ENCODE measurements around the gene DSG4.
"Not testable (repeated sequence)": the region's sequence is repeated elsewhere in the genome, so short reads cannot be mapped to it uniquely, and the experiment has no call there.

DSG4 gene, protein sequence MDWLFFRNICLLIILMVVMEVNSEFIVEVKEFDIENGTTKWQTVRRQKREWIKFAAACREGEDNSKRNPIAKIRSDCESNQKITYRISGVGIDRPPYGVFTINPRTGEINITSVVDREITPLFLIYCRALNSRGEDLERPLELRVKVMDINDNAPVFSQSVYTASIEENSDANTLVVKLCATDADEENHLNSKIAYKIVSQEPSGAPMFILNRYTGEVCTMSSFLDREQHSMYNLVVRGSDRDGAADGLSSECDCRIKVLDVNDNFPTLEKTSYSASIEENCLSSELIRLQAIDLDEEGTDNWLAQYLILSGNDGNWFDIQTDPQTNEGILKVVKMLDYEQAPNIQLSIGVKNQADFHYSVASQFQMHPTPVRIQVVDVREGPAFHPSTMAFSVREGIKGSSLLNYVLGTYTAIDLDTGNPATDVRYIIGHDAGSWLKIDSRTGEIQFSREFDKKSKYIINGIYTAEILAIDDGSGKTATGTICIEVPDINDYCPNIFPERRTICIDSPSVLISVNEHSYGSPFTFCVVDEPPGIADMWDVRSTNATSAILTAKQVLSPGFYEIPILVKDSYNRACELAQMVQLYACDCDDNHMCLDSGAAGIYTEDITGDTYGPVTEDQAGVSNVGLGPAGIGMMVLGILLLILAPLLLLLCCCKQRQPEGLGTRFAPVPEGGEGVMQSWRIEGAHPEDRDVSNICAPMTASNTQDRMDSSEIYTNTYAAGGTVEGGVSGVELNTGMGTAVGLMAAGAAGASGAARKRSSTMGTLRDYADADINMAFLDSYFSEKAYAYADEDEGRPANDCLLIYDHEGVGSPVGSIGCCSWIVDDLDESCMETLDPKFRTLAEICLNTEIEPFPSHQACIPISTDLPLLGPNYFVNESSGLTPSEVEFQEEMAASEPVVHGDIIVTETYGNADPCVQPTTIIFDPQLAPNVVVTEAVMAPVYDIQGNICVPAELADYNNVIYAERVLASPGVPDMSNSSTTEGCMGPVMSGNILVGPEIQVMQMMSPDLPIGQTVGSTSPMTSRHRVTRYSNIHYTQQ

DNA sequence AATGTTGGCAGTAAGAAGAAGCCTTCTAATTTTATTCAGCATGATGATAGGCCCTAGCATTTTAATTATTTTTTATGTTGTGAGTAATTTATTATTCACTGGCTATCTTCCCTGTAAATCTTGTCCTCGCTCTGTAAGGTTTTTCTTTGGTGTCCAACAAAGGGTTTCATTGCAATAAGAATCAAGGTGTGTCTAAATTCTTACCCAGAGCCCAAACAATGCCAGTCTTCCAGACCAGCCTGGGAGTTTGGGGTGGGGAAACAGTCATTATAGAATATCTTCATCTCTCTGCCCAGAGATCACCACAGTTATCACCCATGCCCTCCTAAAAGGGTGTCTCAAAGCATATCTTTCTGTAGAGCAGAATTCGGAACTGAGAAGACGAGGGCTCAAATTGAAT, at the start of gene DSG4:
DSG4 (plus strand) TSS at position 301 of the 400 bp plus-strand sequence. CDS start 135 bp downstream, outside the sequence.
- Histone ChIP-seq H3K36me3 (ENCODE audit: control insufficient read depth in 1 of 2, insufficient read depth in 2 of 2, low read length in 2 of 2) (no peaks in the 10 kb centered on the region), H3K4me1 (ENCODE audit: control insufficient read depth in 1 of 2, insufficient read depth in 2 of 2, low read length in 2 of 2) (no peaks in the 10 kb centered on the region), H3K4me3 (ENCODE audit: low read depth in 1 of 2, low read length in 2 of 2) (no peak within 1 kb of the TSS), H3K27me3 (ENCODE audit: low read depth, low read length) (no peaks in the 10 kb centered on the region), H3K9me3 (ENCODE audit: control insufficient read depth in 1 of 2, low read length in 2 of 2) (no peaks in the 10 kb centered on the region), H3K27ac (ENCODE audit: low read length) (no peak within 1 kb of the TSS)

DNA sequence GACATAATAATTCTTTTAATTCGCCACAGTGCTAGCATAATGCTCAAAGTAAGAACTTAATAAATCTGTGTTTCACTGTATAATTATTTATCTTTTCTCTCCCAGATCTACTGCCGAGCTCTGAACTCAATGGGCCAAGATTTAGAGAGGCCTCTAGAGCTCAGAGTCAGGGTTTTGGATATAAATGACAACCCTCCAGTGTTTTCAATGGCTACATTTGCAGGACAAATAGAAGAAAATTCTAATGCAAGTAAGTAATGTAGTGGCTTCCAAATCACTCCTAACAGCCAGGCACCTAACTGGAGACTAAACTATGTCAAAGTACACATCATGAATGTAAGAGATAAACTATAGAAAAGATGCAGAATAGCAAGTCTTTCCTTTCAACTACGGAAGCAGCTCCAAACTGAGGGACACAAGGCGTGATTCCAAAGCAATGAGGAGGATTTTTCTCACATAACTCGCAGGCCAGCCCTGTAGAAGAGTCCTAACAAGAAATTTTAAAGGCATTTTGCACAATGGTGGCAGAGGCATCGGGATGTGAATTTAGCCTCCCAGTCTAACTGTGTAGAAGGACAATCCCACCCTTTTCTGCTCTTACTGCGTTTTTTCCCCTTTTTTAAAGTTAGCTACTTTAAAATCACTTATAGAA, 46.7 kb upstream of the DSG4 start:
- Histone ChIP-seq H3K4me3 (ENCODE audit: low read depth in 1 of 2, low read length in 2 of 2) (no peak overlapping the region), H3K27ac (ENCODE audit: low read length) (no peak overlapping the region), H3K27me3 (ENCODE audit: low read depth, low read length) (no peaks in the 10 kb centered on the region), H3K9me3 (ENCODE audit: control insufficient read depth in 1 of 2, low read length in 2 of 2) (no peaks in the 10 kb centered on the region), H3K36me3 (ENCODE audit: control insufficient read depth in 1 of 2, insufficient read depth in 2 of 2, low read length in 2 of 2) (no peaks in the 10 kb centered on the region), H3K4me1 (ENCODE audit: control insufficient read depth in 1 of 2, insufficient read depth in 2 of 2, low read length in 2 of 2) (no peaks in the 10 kb centered on the region)

DNA sequence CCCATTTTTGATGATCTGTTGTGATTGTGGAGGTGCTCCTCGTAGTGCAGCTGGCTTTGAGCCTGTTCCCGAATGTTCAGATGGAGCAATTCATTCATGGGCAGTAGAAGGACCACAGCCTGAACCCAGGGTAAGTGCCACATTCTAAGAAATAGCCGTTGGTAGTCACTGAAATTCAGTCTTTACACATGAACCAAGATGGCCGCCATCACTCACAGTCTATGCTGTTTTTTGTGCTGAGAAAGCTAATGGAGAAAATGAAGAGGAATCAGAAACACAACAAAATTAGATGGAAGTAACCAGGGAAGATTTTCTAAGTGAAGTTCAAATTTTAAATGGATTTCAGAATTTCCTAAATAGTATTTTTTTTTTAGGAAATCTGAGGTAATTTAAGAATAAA, 33.1 kb upstream of the DSG4 start:
- Histone ChIP-seq H3K27me3 (ENCODE audit: low read depth, low read length) (no peaks in the 10 kb centered on the region), H3K27ac (ENCODE audit: low read length) (no peak overlapping the region), H3K9me3 (ENCODE audit: control insufficient read depth in 1 of 2, low read length in 2 of 2) (no peaks in the 10 kb centered on the region), H3K4me1 (ENCODE audit: control insufficient read depth in 1 of 2, insufficient read depth in 2 of 2, low read length in 2 of 2) (no peaks in the 10 kb centered on the region), H3K36me3 (ENCODE audit: control insufficient read depth in 1 of 2, insufficient read depth in 2 of 2, low read length in 2 of 2) (no peaks in the 10 kb centered on the region), H3K4me3 (ENCODE audit: low read depth in 1 of 2, low read length in 2 of 2) (no peak overlapping the region)

DNA sequence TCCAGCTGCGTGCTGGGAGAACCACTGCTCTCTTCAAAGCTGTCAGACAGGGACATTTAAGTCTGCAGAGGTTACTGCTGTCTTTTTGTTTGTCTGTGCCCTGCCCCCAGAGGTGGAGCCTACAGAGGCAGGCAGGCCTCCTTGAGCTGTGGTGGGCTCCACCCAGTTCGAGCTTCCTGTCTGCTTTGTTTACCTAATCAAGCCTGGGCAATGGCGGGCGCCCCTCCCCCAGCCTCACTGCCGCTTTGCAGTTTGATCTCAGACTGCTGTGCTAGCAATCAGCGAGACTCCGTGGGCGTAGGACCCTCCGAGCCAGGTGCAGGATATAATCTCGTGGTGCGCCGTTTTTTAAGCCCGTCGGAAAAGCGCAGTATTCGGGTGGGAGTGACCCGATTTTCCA, 23.2 kb upstream of the DSG4 start:
- H3K4me3 ChIP-seq (ENCODE audit: low read depth in 1 of 2, low read length in 2 of 2); H3K9me3 ChIP-seq (ENCODE audit: control insufficient read depth in 1 of 2, low read length in 2 of 2): not testable (repeated sequence)

DNA sequence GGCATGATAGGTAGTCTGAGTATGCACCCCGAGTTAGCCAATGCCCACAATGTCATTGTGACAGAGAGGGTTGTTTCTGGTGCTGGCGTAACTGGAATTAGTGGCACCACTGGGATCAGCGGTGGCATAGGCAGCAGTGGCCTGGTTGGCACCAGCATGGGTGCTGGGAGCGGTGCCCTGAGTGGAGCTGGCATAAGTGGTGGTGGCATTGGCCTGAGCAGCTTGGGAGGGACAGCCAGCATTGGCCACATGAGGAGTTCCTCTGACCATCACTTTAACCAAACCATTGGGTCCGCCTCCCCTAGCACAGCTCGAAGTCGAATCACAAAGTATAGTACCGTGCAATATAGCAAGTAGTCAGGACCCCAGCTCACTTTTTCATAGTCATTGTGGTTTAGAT, 21.6 kb upstream of the DSG4 start:
- no peaks in the 10 kb centered on the region for H3K27me3 ChIP-seq (ENCODE audit: low read depth, low read length)
- H3K27ac ChIP-seq (ENCODE audit: low read length), result no peak overlapping the region
- H3K4me1 ChIP-seq (ENCODE audit: control insufficient read depth in 1 of 2, insufficient read depth in 2 of 2, low read length in 2 of 2), result no peaks in the 10 kb centered on the region
- H3K36me3 ChIP-seq (ENCODE audit: control insufficient read depth in 1 of 2, insufficient read depth in 2 of 2, low read length in 2 of 2), result no peaks in the 10 kb centered on the region
- H3K4me3 ChIP-seq (ENCODE audit: low read depth in 1 of 2, low read length in 2 of 2), result no peak overlapping the region
- H3K9me3 ChIP-seq (ENCODE audit: control insufficient read depth in 1 of 2, low read length in 2 of 2), result no peaks in the 10 kb centered on the region

More for the DNA sequence above, 23.2 kb upstream of the DSG4 start:
- not testable (repeated sequence) for H3K4me1 ChIP-seq (ENCODE audit: control insufficient read depth in 1 of 2, insufficient read depth in 2 of 2, low read length in 2 of 2); H3K27me3 ChIP-seq (ENCODE audit: low read depth, low read length); H3K36me3 ChIP-seq (ENCODE audit: control insufficient read depth in 1 of 2, insufficient read depth in 2 of 2, low read length in 2 of 2); H3K27ac ChIP-seq (ENCODE audit: low read length)

DNA sequence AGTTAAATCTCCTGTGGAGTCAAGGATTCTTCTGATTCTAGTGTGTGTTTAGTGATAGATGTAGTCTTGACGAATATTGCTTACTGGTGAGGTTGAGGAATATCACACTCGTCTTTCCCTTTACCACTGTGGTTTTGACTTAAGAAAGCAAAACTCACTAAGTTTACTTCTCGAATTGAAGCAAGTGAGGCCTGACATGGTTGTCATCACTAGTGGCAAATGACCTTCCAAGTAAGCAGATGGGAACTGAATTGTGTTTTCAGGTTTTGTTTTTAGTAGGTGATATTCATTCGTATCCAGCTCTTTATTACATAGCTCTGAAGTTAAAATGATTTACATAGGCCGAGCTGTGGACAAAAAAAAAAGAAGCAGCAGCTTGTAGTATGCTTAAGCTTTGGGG, 20.6 kb upstream of the DSG4 start:
- no peaks in the 10 kb centered on the region for H3K36me3 ChIP-seq (ENCODE audit: control insufficient read depth in 1 of 2, insufficient read depth in 2 of 2, low read length in 2 of 2)
- no peaks in the 10 kb centered on the region for H3K27me3 ChIP-seq (ENCODE audit: low read depth, low read length)
- no peaks in the 10 kb centered on the region for H3K9me3 ChIP-seq (ENCODE audit: control insufficient read depth in 1 of 2, low read length in 2 of 2)
- H3K4me3 ChIP-seq (ENCODE audit: low read depth in 1 of 2, low read length in 2 of 2), result no peak overlapping the region
- H3K4me1 ChIP-seq (ENCODE audit: control insufficient read depth in 1 of 2, insufficient read depth in 2 of 2, low read length in 2 of 2), result no peaks in the 10 kb centered on the region
- H3K27ac ChIP-seq (ENCODE audit: low read length), result no peak overlapping the region

DNA sequence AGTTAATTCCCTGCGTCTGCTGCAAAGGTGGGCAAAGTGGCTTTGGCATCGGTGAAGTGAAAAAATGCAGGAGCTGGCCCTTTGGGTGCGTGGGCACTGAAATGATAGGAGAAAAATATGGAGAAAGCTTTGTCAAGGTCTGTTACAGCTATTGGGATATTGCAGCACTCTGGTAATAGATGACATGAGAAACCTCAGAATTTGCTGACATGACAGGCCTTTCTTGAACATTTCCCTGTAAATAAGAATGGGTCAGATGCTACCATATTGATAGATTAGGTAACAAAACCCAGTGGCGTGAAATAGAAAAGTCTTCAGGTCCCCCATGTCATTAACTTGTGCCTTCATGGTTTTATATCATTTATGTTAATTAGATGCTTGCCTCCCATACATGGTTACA, 12.4 kb upstream of the DSG4 start:
- no peak overlapping the region for H3K4me3 ChIP-seq (ENCODE audit: low read depth in 1 of 2, low read length in 2 of 2)
- no peaks in the 10 kb centered on the region for H3K9me3 ChIP-seq (ENCODE audit: control insufficient read depth in 1 of 2, low read length in 2 of 2)
- no peak overlapping the region for H3K27ac ChIP-seq (ENCODE audit: low read length)
- no peaks in the 10 kb centered on the region for H3K4me1 ChIP-seq (ENCODE audit: control insufficient read depth in 1 of 2, insufficient read depth in 2 of 2, low read length in 2 of 2)
- no peaks in the 10 kb centered on the region for H3K36me3 ChIP-seq (ENCODE audit: control insufficient read depth in 1 of 2, insufficient read depth in 2 of 2, low read length in 2 of 2)
- no peaks in the 10 kb centered on the region for H3K27me3 ChIP-seq (ENCODE audit: low read depth, low read length)

DNA sequence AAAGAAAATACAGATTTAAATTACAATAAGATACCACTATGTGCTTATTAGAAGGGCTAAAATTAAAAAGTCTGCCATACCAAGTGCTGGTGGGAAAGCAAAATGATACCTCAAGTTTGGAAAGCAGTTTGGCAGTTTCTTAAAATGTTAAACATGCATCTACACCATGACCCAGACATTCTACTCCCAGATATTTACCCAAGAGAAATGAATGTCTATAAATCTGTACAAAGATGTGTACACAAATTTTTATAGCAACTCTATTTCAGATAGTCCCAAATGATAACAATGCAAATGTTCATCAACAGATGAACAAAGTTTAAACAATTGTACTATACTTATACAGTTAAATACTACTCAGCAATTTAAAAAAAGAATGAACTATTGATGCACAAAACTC, 7.1 kb upstream of the DSG4 start:
- Histone ChIP-seq H3K36me3 (ENCODE audit: control insufficient read depth in 1 of 2, insufficient read depth in 2 of 2, low read length in 2 of 2) (no peaks in the 10 kb centered on the region), H3K4me3 (ENCODE audit: low read depth in 1 of 2, low read length in 2 of 2) (no peak overlapping the region), H3K4me1 (ENCODE audit: control insufficient read depth in 1 of 2, insufficient read depth in 2 of 2, low read length in 2 of 2) (no peaks in the 10 kb centered on the region), H3K27ac (ENCODE audit: low read length) (no peak overlapping the region), H3K9me3 (ENCODE audit: control insufficient read depth in 1 of 2, low read length in 2 of 2) (no peaks in the 10 kb centered on the region), H3K27me3 (ENCODE audit: low read depth, low read length) (no peaks in the 10 kb centered on the region)

DNA sequence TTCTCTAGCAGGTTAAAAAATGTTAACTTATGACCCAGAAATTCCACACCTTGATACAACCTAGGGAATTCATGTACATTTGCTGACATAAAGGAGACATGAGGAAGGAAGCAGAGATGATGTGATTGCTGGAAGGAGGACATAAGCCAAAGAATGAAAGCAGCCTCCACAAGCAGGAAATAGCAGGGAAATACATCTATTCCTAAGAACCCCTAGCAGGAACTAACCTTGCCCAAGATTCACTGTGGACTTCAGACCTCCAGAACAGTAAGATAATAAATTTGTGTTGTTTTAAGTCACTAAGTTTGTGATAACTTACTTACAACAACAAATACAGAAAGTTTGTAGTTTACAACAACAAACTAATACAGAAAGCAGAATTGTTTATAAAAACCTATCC, 4.6 kb upstream of the DSG4 start:
- H3K27me3 ChIP-seq (ENCODE audit: low read depth, low read length), result no peaks in the 10 kb centered on the region
- no peaks in the 10 kb centered on the region for H3K4me1 ChIP-seq (ENCODE audit: control insufficient read depth in 1 of 2, insufficient read depth in 2 of 2, low read length in 2 of 2)
- no peaks in the 10 kb centered on the region for H3K36me3 ChIP-seq (ENCODE audit: control insufficient read depth in 1 of 2, insufficient read depth in 2 of 2, low read length in 2 of 2)
- H3K27ac ChIP-seq (ENCODE audit: low read length), result no peak overlapping the region
- no peaks in the 10 kb centered on the region for H3K9me3 ChIP-seq (ENCODE audit: control insufficient read depth in 1 of 2, low read length in 2 of 2)
- no peak overlapping the region for H3K4me3 ChIP-seq (ENCODE audit: low read depth in 1 of 2, low read length in 2 of 2)

DNA sequence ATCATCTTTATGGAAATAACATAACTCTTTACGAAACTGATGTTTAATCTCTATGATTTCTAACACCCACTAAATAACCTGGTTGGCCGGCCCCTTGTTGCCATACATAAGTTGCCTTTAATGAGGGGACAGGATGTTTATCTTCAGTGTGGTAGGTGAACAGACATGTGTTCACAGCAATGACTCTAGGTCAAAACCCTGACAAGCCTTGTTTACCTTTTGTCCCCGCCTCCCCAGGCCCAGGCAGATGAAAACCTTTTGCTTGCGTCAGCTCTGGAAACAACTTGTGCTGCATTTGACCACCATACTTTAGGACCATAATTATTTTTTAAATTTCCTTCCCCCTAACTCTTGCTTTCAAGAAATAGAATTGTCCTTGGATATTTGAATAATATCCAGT, 2.9 kb upstream of the DSG4 start:
- Histone ChIP-seq H3K4me1 (ENCODE audit: control insufficient read depth in 1 of 2, insufficient read depth in 2 of 2, low read length in 2 of 2) (no peaks in the 10 kb centered on the region), H3K9me3 (ENCODE audit: control insufficient read depth in 1 of 2, low read length in 2 of 2) (no peaks in the 10 kb centered on the region), H3K36me3 (ENCODE audit: control insufficient read depth in 1 of 2, insufficient read depth in 2 of 2, low read length in 2 of 2) (no peaks in the 10 kb centered on the region), H3K4me3 (ENCODE audit: low read depth in 1 of 2, low read length in 2 of 2) (no peak overlapping the region), H3K27me3 (ENCODE audit: low read depth, low read length) (no peaks in the 10 kb centered on the region), H3K27ac (ENCODE audit: low read length) (no peak overlapping the region)

DNA sequence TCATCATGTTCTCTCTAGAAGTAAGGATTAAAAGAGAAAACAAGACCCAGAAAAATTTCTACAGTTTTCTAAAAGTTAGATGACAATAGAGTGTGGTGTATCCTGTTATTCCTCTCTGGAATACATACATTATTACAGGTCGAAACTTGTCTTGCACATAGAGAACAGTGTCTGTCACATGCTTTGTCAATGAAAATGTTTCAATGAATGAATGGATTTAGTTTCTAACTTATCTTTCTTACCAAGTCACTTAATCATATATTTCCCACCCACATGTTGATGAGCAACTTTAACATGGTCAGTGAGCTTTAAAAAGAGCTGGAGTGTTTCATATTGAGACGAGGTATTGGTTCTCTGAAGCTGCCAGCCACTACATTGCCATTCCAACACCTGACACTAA, 4.3 kb downstream of the DSG4 start:
- Histone ChIP-seq H3K9me3 (ENCODE audit: control insufficient read depth in 1 of 2, low read length in 2 of 2) (no peaks in the 10 kb centered on the region), H3K27ac (ENCODE audit: low read length) (no peak overlapping the region), H3K36me3 (ENCODE audit: control insufficient read depth in 1 of 2, insufficient read depth in 2 of 2, low read length in 2 of 2) (no peaks in the 10 kb centered on the region), H3K4me3 (ENCODE audit: low read depth in 1 of 2, low read length in 2 of 2) (no peak overlapping the region), H3K4me1 (ENCODE audit: control insufficient read depth in 1 of 2, insufficient read depth in 2 of 2, low read length in 2 of 2) (no peaks in the 10 kb centered on the region), H3K27me3 (ENCODE audit: low read depth, low read length) (no peaks in the 10 kb centered on the region)
